K562 (cell line): ENCODE results near the gene PRKCB. TPM values are rescaled to one million over a fixed set of nuclear protein-coding genes. Genes with fewer than 3 reads are reported as not detected.

Experiments
- ATAC-seq: fragments of 200-7000 bp; cut with Tn5 transposase; 3 replicates; pipeline ENCODE4 v1.9.1; 2020; ENCODE audit warnings: moderate library complexity
- Bru-seq: library from RNA; stranded (reverse); fragments of 400-500 nt; gene quantifications from one replicate; lab custom pipeline; 2021; lab: Mats Ljungman, UMichigan
- BruChase-seq, 2 experiments: library from RNA; stranded (reverse); fragments of 400-500 nt; gene quantifications; one replicate each; lab custom pipeline; 2021; lab: Mats Ljungman, UMichigan
- BruUV-seq: library from RNA; stranded (reverse); fragments of 400-500 nt; replicated peaks from 2 replicates; lab custom pipeline; 2021; lab: Mats Ljungman, UMichigan
- CTCF ChIA-PET: fragments of 300-600 bp; formaldehyde crosslinking; extraction: SDS; loops from one replicate; lab custom pipeline; 2021; ENCODE audit warnings: low intra/inter-chr PET ratio; lab: Yijun Ruan, JAX
- POLR2A ChIA-PET: fragments of 300-600, 350-650 bp; sonication (Branson Sonifier 250); formaldehyde crosslinking; extraction: SDS; loops from one replicate; lab custom pipeline; 2021; ENCODE audit warnings: antibody characterized with exemption, inconsistent platforms; lab: Yijun Ruan, JAX
- DNase-seq, 4 experiments: peaks; one replicate each; pipeline versions ENCODE4 v3.0.0 to v3.0.0-alpha.2; 2011 to 2018; ENCODE audit warnings: low spot score in 3 of 4, mixed read lengths in 3 of 4; ENCODE audit errors: extremely low read depth in 1 of 4
- FAIRE-seq: peaks from 2 replicates; lab custom pipeline; 2011; peaks lifted over from hg19 to GRCh38; lab: Jason Lieb, UNC
- H2AFZ ChIP-seq: 2 replicates; pipeline ENCODE4 v1.6.0; 2011; ENCODE audit warnings: low read depth, low read length, control low read depth, inconsistent platforms
- H3K27ac ChIP-seq: fragments of 200-600 bp; 3 replicates; pipeline ENCODE4 v1.8.0; 2011; ENCODE audit warnings: low read depth, mild to moderate bottlenecking, control low read depth, inconsistent platforms, low read length, moderate library complexity, mixed read lengths; ENCODE audit errors: extremely low read depth
- H3K27me3 ChIP-seq, 2 experiments: fragments of 300-600 bp in 1 of 2; 2 replicates in 1 of 2; 3 replicates in 1 of 2; pipeline versions ENCODE4 v1.6.0 to v1.8.0; 2011; ENCODE audit warnings: inconsistent platforms in 2 of 2, low read length in 2 of 2, mild to moderate bottlenecking in 1 of 2, mixed read lengths in 1 of 2, moderate library complexity in 1 of 2; ENCODE audit not compliant: control insufficient read depth in 2 of 2, insufficient read depth in 2 of 2
- H3K36me3 ChIP-seq: fragments of 300-600 bp; 3 replicates; pipeline ENCODE4 v1.8.0; 2011; ENCODE audit warnings: mild to moderate bottlenecking, low read length, inconsistent platforms; ENCODE audit not compliant: control insufficient read depth, insufficient read depth
- H3K4me1 ChIP-seq, 2 experiments: fragments of 200-600 bp in 1 of 2; replicated peaks in 1 of 2; 2 replicates in 1 of 2; 3 replicates in 1 of 2; pipeline versions ENCODE4 v1.5.1 to v1.8.0; 2011; ENCODE audit warnings: inconsistent platforms in 2 of 2, low read length in 2 of 2, mild to moderate bottlenecking in 1 of 2, mixed read lengths in 1 of 2, moderate library complexity in 1 of 2; ENCODE audit not compliant: control insufficient read depth in 2 of 2, insufficient read depth in 2 of 2
- H3K4me2 ChIP-seq: 2 replicates; pipeline ENCODE4 v1.6.1; 2011; ENCODE audit warnings: low read length, control low read depth, inconsistent platforms, mixed read lengths; ENCODE audit not compliant: insufficient read depth
- H3K4me3 ChIP-seq: fragments of 200-600 bp; sonication (generic), shearing (Covaris generic); 2 replicates; pipeline ENCODE4 v1.5.1; 2016; ENCODE audit warnings: control low read depth, inconsistent platforms
- H3K79me2 ChIP-seq: fragments of 200-600 bp; 3 replicates; pipeline ENCODE4 v1.8.0; 2011; ENCODE audit warnings: low read length, inconsistent platforms; ENCODE audit not compliant: control insufficient read depth, insufficient read depth
- H3K9ac ChIP-seq, 2 experiments: 2 replicates each; pipeline versions ENCODE4 v1.6.0 to v1.6.1; 2011; ENCODE audit warnings: low read depth in 2 of 2, low read length in 2 of 2, control low read depth in 1 of 2, inconsistent platforms in 1 of 2, mild to moderate bottlenecking in 1 of 2, mixed read lengths in 1 of 2; ENCODE audit not compliant: insufficient read depth in 1 of 2
- H3K9me1 ChIP-seq: one replicate; pipeline ENCODE4 v1.6.0; 2011; ENCODE audit warnings: inconsistent platforms, mild to moderate bottlenecking, low read length, moderate library complexity; ENCODE audit not compliant: control insufficient read depth, insufficient read depth
- H3K9me3 ChIP-seq: replicated peaks from 2 replicates; pipeline ENCODE4 v1.5.1; 2011; ENCODE audit warnings: low read depth, low read length, inconsistent platforms; ENCODE audit not compliant: control insufficient read depth, insufficient read depth
- H4K20me1 ChIP-seq: replicated peaks from 2 replicates; pipeline ENCODE4 v1.6.1; 2011; ENCODE audit warnings: low read length, inconsistent platforms, mixed read lengths; ENCODE audit not compliant: control insufficient read depth, insufficient read depth
- CHD4 ChIP-seq: fragments of 200-600 bp; sonication (generic); IDR thresholded peaks from 3 replicates; pipeline ENCODE4 v1.6.1; 2012; ENCODE audit warnings: low read depth, mild to moderate bottlenecking, mixed read lengths, low read length, inconsistent platforms; ENCODE audit not compliant: insufficient read depth, insufficient replicate concordance, poor library complexity, severe bottlenecking
- EP300 ChIP-seq: IDR thresholded peaks from 2 replicates; pipeline ENCODE4 v1.6.1; 2012; ENCODE audit warnings: low read length, improper control_type of control experiment
- EP400 ChIP-seq: fragments of 450-650 bp; IDR thresholded peaks from 2 replicates; pipeline ENCODE4 v1.6.1; 2017; ENCODE audit warnings: antibody characterized with exemption, mild to moderate bottlenecking, moderate library complexity
- MBD2 ChIP-seq: sonication (generic); IDR thresholded peaks from 2 replicates; pipeline ENCODE4 v1.6.1; 2016; ENCODE audit warnings: low read depth, borderline replicate concordance
- MED1 ChIP-seq: sonication (generic); formaldehyde crosslinking; IDR thresholded peaks from 2 replicates; pipeline ENCODE4 v1.8.1; 2023; ENCODE audit warnings: missing genetic modification reagents, borderline replicate concordance
- MYC ChIP-seq, 2 experiments: fragments of 250-450 bp in 1 of 2; sonication (Bioruptor Pico) in 1 of 2; IDR thresholded peaks; 2 replicates each; pipeline versions ENCODE4 v1.5.1 to v1.6.1; 2012 to 2021; ENCODE audit warnings: low read depth in 2 of 2, borderline replicate concordance in 1 of 2, improper control_type of control experiment in 1 of 2, low read length in 1 of 2, mild to moderate bottlenecking in 1 of 2, moderate library complexity in 1 of 2
- NUFIP1 ChIP-seq: fragments of 450-650 bp; IDR thresholded peaks from 2 replicates; pipeline ENCODE4 v1.6.1; 2018; ENCODE audit not compliant: partially characterized antibody
- POU5F1 ChIP-seq: fragments of 150-350 bp; IDR thresholded peaks from 2 replicates; pipeline ENCODE4 v1.6.1; 2014; ENCODE audit warnings: borderline replicate concordance, low read length, low read depth, mild to moderate bottlenecking; ENCODE audit not compliant: partially characterized antibody
- XRCC3 ChIP-seq: fragments of 450-650 bp; IDR thresholded peaks from 2 replicates; pipeline ENCODE4 v1.6.1; 2017; ENCODE audit warnings: mild to moderate bottlenecking, moderate library complexity
- ZBTB8A ChIP-seq: fragments of 450-650 bp; IDR thresholded peaks from 2 replicates; pipeline ENCODE4 v1.6.1; 2018; ENCODE audit warnings: mild to moderate bottlenecking, moderate library complexity; ENCODE audit not compliant: partially characterized antibody
- ZC3H4 ChIP-seq: sonication (generic); formaldehyde crosslinking; IDR thresholded peaks from 2 replicates; pipeline ENCODE4 v1.9.0; 2021; ENCODE audit warnings: missing genetic modification reagents, borderline replicate concordance
- ZFP1 ChIP-seq: fragments of 450-650 bp; formaldehyde crosslinking; IDR thresholded peaks from 2 replicates; pipeline ENCODE4 v1.4.0; 2020; ENCODE audit warnings: mild to moderate bottlenecking, mixed read lengths
- WGBS: fragments of 100-300 bp; shearing (Covaris generic); methylation state at CpG from one replicate; pipeline ENCODE4 v1.1.6; 2016; ENCODE audit warnings: low coverage, mixed read lengths; ENCODE audit not compliant: insufficient coverage; ENCODE audit errors: missing lambda C conversion rate; 5-methylcytosine and 5-hydroxymethylcytosine counted together
- in situ Hi-C: fragments of 300-500 bp; cut with MboI; formaldehyde crosslinking; loops from 4 replicates; pipeline ENCODE4 v1.15.0; 2018; ENCODE audit warnings: inconsistent platforms, mixed read lengths
- intact Hi-C: fragments of 100-400 bp; cut with micrococcal nuclease; formaldehyde crosslinking; loops from 2 replicates; pipeline ENCODE4 v1.14.2; 2022
- long read RNA-seq, 3 experiments: library from polyadenylated mRNA in 2 of 3; library from RNA in 1 of 3; unstranded in 2 of 3; stranded (forward) in 1 of 3; transcript quantifications; one replicate each; pipeline ENCODE4 v2.0.0, GENCODE V29; 2019 to 2022
- polyA minus RNA-seq, 3 experiments: library from RNA; depleted of rRNA, polyadenylated mRNA; stranded (reverse); fragments of >200 nt; gene quantifications; 2 replicates each; pipeline ENCODE4 v1.2.3, GENCODE V29; 2011
- polyA plus RNA-seq, 8 experiments: library from polyadenylated mRNA; depleted of rRNA in 4 of 8; stranded (reverse) in 5 of 8; unstranded in 3 of 8; fragments of >200 nt; fragmentation: Nextera tagmentation in 2 of 8; fragmentation: Illumina TruSeq in 1 of 8; extraction: Ambion mirVana in 2 of 8; extraction: Trizol in 1 of 8; gene quantifications; 2 replicates each; pipeline versions ENCODE4 v1.2.1 to v1.2.3, GENCODE V29; 2011 to 2014; ENCODE audit warnings: inconsistent platforms in 1 of 8, missing spikeins in 1 of 8
- total RNA-seq, 7 experiments: library from RNA; depleted of rRNA in 6 of 7; stranded (reverse); fragments of >200 nt in 6 of 7; fragmentation: Illumina TruSeq in 2 of 7; extraction: Trizol in 2 of 7; gene quantifications; 2 replicates each; pipeline versions ENCODE4 v1.2.1 to v1.2.3, GENCODE V29; 2011 to 2021; ENCODE audit warnings: low replicate concordance in 1 of 7
- TF ChIP-seq, protein P1 (sequence below): fragments of 450-650 bp; formaldehyde crosslinking; IDR thresholded peaks from 2 replicates; pipeline ENCODE4 v1.4.0; 2020; ENCODE audit warnings: mild to moderate bottlenecking
- TF ChIP-seq, protein P2 (sequence below): fragments of 250-450 bp; sonication (Bioruptor Pico); IDR thresholded peaks from 2 replicates; pipeline ENCODE4 v1.8.0; 2021; ENCODE audit warnings: borderline replicate concordance, mild to moderate bottlenecking, moderate library complexity; ENCODE audit not compliant: poor library complexity, severe bottlenecking

PRKCB gene
- total RNA-seq (2011; cell fraction: chromatin; rRNA removed; ENCODE audit: low replicate concordance): 589 and 727 TPM in 2 replicates
- 260 and 276 TPM in 2 replicates for total RNA-seq (2011; cell fraction: nucleolus; rRNA removed)
- 490 and 887 TPM in 2 replicates for total RNA-seq (2011; cell fraction: nucleoplasm; rRNA removed)
- 111 and 151 TPM in 2 replicates for total RNA-seq (2014; rRNA removed)
- total RNA-seq (2014; rRNA removed; fragmentation: Illumina TruSeq; extraction: Trizol): 184 and 197 TPM in 2 replicates
- 140 and 148 TPM in 2 replicates for total RNA-seq (2015; rRNA removed; fragmentation: Illumina TruSeq; extraction: Trizol)
- total RNA-seq (2021): 199 and 214 TPM in 2 replicates
- polyA plus RNA-seq (2011; rRNA removed): 157 and 276 TPM in 2 replicates
- 122 and 401 TPM in 2 replicates for polyA plus RNA-seq (2011; cell fraction: cytosol; rRNA removed)
- polyA plus RNA-seq (2011; cell fraction: nucleus; rRNA removed): 204 and 318 TPM in 2 replicates
- polyA plus RNA-seq (2012): 162 and 213 TPM in 2 replicates
- 161 and 185 TPM in 2 replicates for polyA plus RNA-seq (2014; fragmentation: Illumina TruSeq; extraction: Trizol)
- 10 to 100 TPM; 49.9 to 64.3 TPM for polyA plus RNA-seq (2014; fragmentation: Nextera tagmentation; extraction: Ambion mirVana)
- 102 and 116 TPM in 2 replicates for polyA plus RNA-seq (2014; rRNA removed)
- polyA minus RNA-seq (2011; rRNA and poly(A)+ RNA removed): 397 and 705 TPM in 2 replicates
- polyA minus RNA-seq (2011; cell fraction: cytosol; rRNA and poly(A)+ RNA removed): 224 and 329 TPM in 2 replicates
- 155 and 218 TPM in 2 replicates for polyA minus RNA-seq (2011; cell fraction: nucleus; rRNA and poly(A)+ RNA removed)
- percentile 94 among the genes with signal in this experiment for Bru-seq, nascent RNA
- percentile 91 among the genes with signal in this experiment for BruChase-seq, experiment 1, labeled RNA remaining after a 2-hour chase
- percentile 86 among the genes with signal in this experiment for BruChase-seq, experiment 2, labeled RNA remaining after a 6-hour chase
- long read RNA-seq, experiment 1, full-length matches to known transcripts: 1,694 of 2,315 reads
- long read RNA-seq, experiment 1, partial matches to known transcripts: 388 of 2,315 reads
- long read RNA-seq, experiment 1, other reads (novel, unspliced or antisense): 233 of 2,315 reads
- long read RNA-seq, experiment 2, full-length matches to known transcripts: 41 of 161 reads
- long read RNA-seq, experiment 2, partial matches to known transcripts: 16 of 161 reads
- long read RNA-seq, experiment 2, other reads (novel, unspliced or antisense): 104 of 161 reads
- long read RNA-seq, experiment 3, full-length matches to known transcripts: 16 of 50 reads
- long read RNA-seq, experiment 3, partial matches to known transcripts: 26 of 50 reads
- long read RNA-seq, experiment 3, other reads (novel, unspliced or antisense): 8 of 50 reads

DNA sequence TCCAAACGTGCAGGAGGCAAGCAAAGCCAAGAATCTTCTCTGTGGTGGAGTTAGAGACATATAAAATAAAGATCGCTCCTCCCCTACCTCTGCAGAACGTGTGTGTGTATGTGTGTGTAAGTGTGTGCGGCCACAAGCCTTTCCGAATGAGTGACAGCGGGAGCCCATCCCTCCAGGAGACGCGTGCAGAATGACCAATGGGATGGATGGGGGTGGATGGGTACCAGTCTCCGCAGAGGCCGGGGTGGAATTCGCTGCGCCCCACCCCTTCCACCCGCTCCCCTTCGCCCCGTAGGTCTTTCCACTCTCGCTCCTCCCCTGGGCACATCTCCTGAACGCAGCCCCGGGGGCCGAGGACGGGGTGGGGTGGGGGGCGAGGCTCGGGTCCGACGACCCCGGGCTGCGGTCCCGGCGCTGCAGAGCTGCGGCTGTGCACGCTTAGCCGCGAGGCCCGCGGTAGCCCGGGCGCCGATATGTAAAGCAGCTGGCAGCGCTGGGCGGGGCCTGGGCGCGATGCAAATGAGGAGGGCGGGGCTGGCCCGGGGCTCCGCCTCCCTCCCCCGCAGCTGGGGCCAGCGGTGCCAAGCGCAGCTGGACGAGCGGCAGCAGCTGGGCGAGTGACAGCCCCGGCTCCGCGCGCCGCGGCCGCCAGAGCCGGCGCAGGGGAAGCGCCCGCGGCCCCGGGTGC is at the start of gene PRKCB:
TSS of gene PRKCB (plus strand) at position 594 of the 688 bp plus-strand sequence.
- H3K4me2 ChIP-seq: peak within 1 kb of the TSS; percentile 97
- ChIA-PET POLR2A (interaction anchor here (0.6 to 1.0 kb wide), 3 partner anchors 14 to 175 kb away, joined by 3 to 5 read pairs (median 4); no protein-coding TSS in a partner anchor), CTCF (interaction anchor here (0.7 to 2.3 kb wide), 2 partner anchors 94 to 175 kb away, joined by 4 to 9 read pairs; no protein-coding TSS in a partner anchor)
- peaks cover 49% of the 10 kb centered on the region for H3K79me2 ChIP-seq
- BruUV-seq: no TSS peak
- peak within 1 kb of the TSS; percentile 74 for H2AFZ ChIP-seq
- peak within 1 kb of the TSS; percentile 87 for H3K4me3 ChIP-seq
- peak within 1 kb of the TSS; percentile 64 for H3K27ac ChIP-seq
- H3K9ac ChIP-seq: peak within 1 kb of the TSS; percentile 69 to 91
- DNase-seq (peak; percentile 91 to 96 (median 96)), FAIRE-seq (no peak), ATAC-seq (peak; percentile 89)
- H3K9me3 ChIP-seq: no peaks in the 10 kb centered on the region
- in situ Hi-C loops: no loop called here
- peaks cover 12% of the 10 kb centered on the region for H3K9me1 ChIP-seq
- H3K4me1 ChIP-seq: peaks cover 34 to 51% of the 10 kb centered on the region in 2 experiments
- intact Hi-C loops: loop anchor here (2.0 to 5.0 kb wide), 2 partner anchors 33 to 67 kb away; no protein-coding TSS in a partner anchor
- H3K36me3 ChIP-seq: peaks cover 31% of the 10 kb centered on the region; the same call in 2 of the 3 replicates
- 3% methylated on average over 40 of the region's 63 CpGs for WGBS
- peaks cover 31% of the 10 kb centered on the region; the same call in 1 of the 2 replicates for H4K20me1 ChIP-seq
- no peaks in the 10 kb centered on the region for H3K27me3 ChIP-seq
- TF ChIP-seq ZFP1 (CRISPR knock-in tag) (no peak), MED1 (CRISPR knock-in tag) (no peak), POU5F1 (no peak), EP400 (no peak), EP300 (no peak), MYC (IDR thresholded peaks at IDR 0.05; ENCODE audit: low read depth, low read length) (peak; percentile 39; the same call in 1 of the 2 replicates), MYC (CRISPR knock-in tag; IDR thresholded peaks at IDR 0.05; ENCODE audit: borderline replicate concordance, low read depth) (no peak), XRCC3 (no peak), ZC3H4 (no peak), ZBTB8A (no peak), MBD2 (no peak), NUFIP1 (no peak), CHD4 (no peak)
- TF ChIP-seq, protein P1, sequence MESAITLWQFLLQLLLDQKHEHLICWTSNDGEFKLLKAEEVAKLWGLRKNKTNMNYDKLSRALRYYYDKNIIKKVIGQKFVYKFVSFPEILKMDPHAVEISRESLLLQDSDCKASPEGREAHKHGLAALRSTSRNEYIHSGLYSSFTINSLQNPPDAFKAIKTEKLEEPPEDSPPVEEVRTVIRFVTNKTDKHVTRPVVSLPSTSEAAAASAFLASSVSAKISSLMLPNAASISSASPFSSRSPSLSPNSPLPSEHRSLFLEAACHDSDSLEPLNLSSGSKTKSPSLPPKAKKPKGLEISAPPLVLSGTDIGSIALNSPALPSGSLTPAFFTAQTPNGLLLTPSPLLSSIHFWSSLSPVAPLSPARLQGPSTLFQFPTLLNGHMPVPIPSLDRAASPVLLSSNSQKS (CRISPR knock-in tag): no peak
- TF ChIP-seq, protein P2, sequence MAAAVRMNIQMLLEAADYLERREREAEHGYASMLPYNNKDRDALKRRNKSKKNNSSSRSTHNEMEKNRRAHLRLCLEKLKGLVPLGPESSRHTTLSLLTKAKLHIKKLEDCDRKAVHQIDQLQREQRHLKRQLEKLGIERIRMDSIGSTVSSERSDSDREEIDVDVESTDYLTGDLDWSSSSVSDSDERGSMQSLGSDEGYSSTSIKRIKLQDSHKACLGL (CRISPR knock-in tag): no peak
